GM23338 (cell line): ENCODE data around the gene CCDC174. TPM values are rescaled to one million over a fixed set of nuclear protein-coding genes. Genes with fewer than 3 reads are reported as not detected.

ENCODE experiments used
- ATAC-seq: fragments of 200-7000 bp; cut with Tn5 transposase; 3 replicates; pipeline ENCODE4 v1.9.1; 2020
- DNase-seq: peaks from one replicate; pipeline ENCODE4 v3.0.0-alpha.2; 2015; ENCODE audit warnings: low spot score
- H2AFZ ChIP-seq: fragments of 200-600 bp; sonication (generic); 2 replicates; pipeline ENCODE4 v1.8.0; 2016; ENCODE audit warnings: antibody characterized with exemption, mild to moderate bottlenecking, moderate library complexity
- H3F3A ChIP-seq: fragments of 200-600 bp; sonication (generic); replicated peaks from 2 replicates; pipeline ENCODE4 v1.8.0; 2017; ENCODE audit warnings: antibody characterized with exemption, mixed run types, low read depth
- H3K27ac ChIP-seq: fragments of 200-600 bp; sonication (generic); 2 replicates; pipeline ENCODE4 v1.6.1; 2016; ENCODE audit warnings: low read depth
- H3K27me3 ChIP-seq: fragments of 200-600 bp; sonication (generic); 2 replicates; pipeline ENCODE4 v1.8.0; 2016; ENCODE audit warnings: mild to moderate bottlenecking, mixed run types, moderate library complexity; ENCODE audit not compliant: insufficient read depth
- H3K36me3 ChIP-seq: fragments of 200-600 bp; sonication (generic); 2 replicates; pipeline ENCODE4 v1.8.0; 2016; ENCODE audit warnings: mild to moderate bottlenecking; ENCODE audit not compliant: insufficient read depth
- H3K4me1 ChIP-seq: fragments of 200-600 bp; sonication (generic); 2 replicates; pipeline ENCODE4 v1.8.0; 2016; ENCODE audit warnings: mild to moderate bottlenecking, moderate library complexity; ENCODE audit not compliant: insufficient read depth
- H3K4me2 ChIP-seq: fragments of 200-600 bp; sonication (generic); 2 replicates; pipeline ENCODE4 v1.7.1; 2017; ENCODE audit warnings: mixed run types
- H3K4me3 ChIP-seq: fragments of 200-600 bp; sonication (generic); 2 replicates; pipeline ENCODE4 v1.6.1; 2016; ENCODE audit warnings: mixed run types
- H3K79me2 ChIP-seq: fragments of 200-600 bp; sonication (generic); replicated peaks from 2 replicates; pipeline ENCODE4 v1.8.0; 2017; ENCODE audit warnings: mild to moderate bottlenecking; ENCODE audit not compliant: insufficient read depth
- H3K9me2 ChIP-seq: fragments of 200-600 bp; sonication (generic); 2 replicates; pipeline ENCODE4 v1.8.0; 2017; ENCODE audit not compliant: insufficient read depth
- H4K20me1 ChIP-seq: fragments of 200-600 bp; sonication (generic); replicated peaks from 2 replicates; pipeline ENCODE4 v1.8.0; 2017; ENCODE audit warnings: mild to moderate bottlenecking; ENCODE audit not compliant: insufficient read depth
- H3K27ac Mint-ChIP-seq: 2 replicates; pipeline ENCODE4 v1.8.0; 2020; ENCODE audit warnings: inconsistent platforms, mild to moderate bottlenecking, moderate library complexity, mixed read lengths
- H3K27me3 Mint-ChIP-seq: 3 replicates; pipeline ENCODE4 v1.8.0; 2022; ENCODE audit warnings: low read depth, mild to moderate bottlenecking, moderate library complexity, mixed read lengths, inconsistent platforms; ENCODE audit not compliant: insufficient read depth, poor library complexity
- H3K36me3 Mint-ChIP-seq: 3 replicates; pipeline ENCODE4 v1.8.0; 2021; ENCODE audit warnings: low read depth, mild to moderate bottlenecking, inconsistent platforms, moderate library complexity, mixed read lengths
- H3K4me1 Mint-ChIP-seq: 3 replicates; pipeline ENCODE4 v1.8.0; 2020; ENCODE audit warnings: mild to moderate bottlenecking, inconsistent platforms, mixed read lengths
- H3K4me3 Mint-ChIP-seq: 3 replicates; pipeline ENCODE4 v1.8.0; 2021; ENCODE audit warnings: moderate library complexity, mild to moderate bottlenecking, inconsistent platforms, mixed read lengths
- H3K9me3 Mint-ChIP-seq: 3 replicates; pipeline ENCODE4 v1.8.0; 2020; ENCODE audit warnings: moderate library complexity, mild to moderate bottlenecking, inconsistent platforms, mixed read lengths
- CREB1 ChIP-seq: fragments of 250-450 bp; sonication (Bioruptor Pico); IDR thresholded peaks from 2 replicates; pipeline ENCODE4 v1.5.0; 2020; ENCODE audit warnings: low read depth, mild to moderate bottlenecking, moderate library complexity
- EZH2 ChIP-seq: fragments of 200-600 bp; sonication (generic); IDR thresholded peaks from one replicate; pipeline ENCODE4 v1.8.0; 2017; ENCODE audit warnings: antibody characterized with exemption, mild to moderate bottlenecking, low read depth; ENCODE audit not compliant: unreplicated experiment
- JUNB ChIP-seq: IDR thresholded peaks from one replicate; pipeline ENCODE4 v1.6.1; 2016; ENCODE audit warnings: antibody characterized with exemption; ENCODE audit not compliant: unreplicated experiment
- NANOG ChIP-seq: IDR thresholded peaks from 2 replicates; pipeline ENCODE4 v1.6.1; 2016; ENCODE audit warnings: antibody characterized with exemption, borderline replicate concordance
- STAT1 ChIP-seq: IDR thresholded peaks from one replicate; pipeline ENCODE4 v1.6.1; 2016; ENCODE audit warnings: antibody characterized with exemption; ENCODE audit not compliant: unreplicated experiment
- ZNF114 ChIP-seq: fragments of 250-450 bp; sonication (Bioruptor Pico); IDR thresholded peaks from 2 replicates; pipeline ENCODE4 v1.5.0; 2020; ENCODE audit warnings: mild to moderate bottlenecking, moderate library complexity
- ZNF462 ChIP-seq: fragments of 250-450 bp; sonication (Bioruptor Pico); IDR thresholded peaks from 2 replicates; pipeline ENCODE4 v1.5.0; 2020; ENCODE audit warnings: mild to moderate bottlenecking, moderate library complexity
- polyA plus RNA-seq: library from polyadenylated mRNA; unstranded; fragments of >200 nt; fragmentation: Nextera tagmentation; extraction: Ambion mirVana; gene quantifications from 2 replicates; pipeline ENCODE4 v1.2.1, GENCODE V29; 2016
- total RNA-seq: library from RNA; depleted of rRNA; stranded (reverse); fragments of >200 nt; shearing (Covaris generic); gene quantifications from 2 replicates; pipeline ENCODE4 v1.2.3, GENCODE V29; 2014
- TF ChIP-seq, protein P1 (sequence below), 2 experiments: fragments of 200-600 bp in 1 of 2; sonication (generic) in 1 of 2; conservative IDR thresholded peaks; 2 replicates each; pipeline versions ENCODE4 v1.5.1 to v1.6.1; 2016 to 2017; ENCODE audit warnings: antibody characterized with exemption in 2 of 2, low read depth in 2 of 2, mild to moderate bottlenecking in 2 of 2, moderate library complexity in 1 of 2

Gene CCDC174
- total and polyA plus RNA-seq, 2 experiments from 2014 or later = 11.2 to 46.3 TPM

GRCh38 chr3:14701676-14702075 is 50.1 kb downstream of the CCDC174 start:
- no peaks in the 10 kb centered on the region for H4K20me1 ChIP-seq
- H3K4me3 ChIP-seq = no peak overlapping the region
- H3K36me3 ChIP-seq = no peaks in the 10 kb centered on the region
- Mint-ChIP-seq H3K36me3 (no peaks in the 10 kb centered on the region), H3K4me3 (no peak overlapping the region), H3K27me3 (peaks cover 2% of the 10 kb centered on the region), H3K9me3 (no peaks in the 10 kb centered on the region), H3K4me1 (no peaks in the 10 kb centered on the region), H3K27ac (no peak overlapping the region)
- H3K9me2 ChIP-seq = no peaks in the 10 kb centered on the region
- DNase-seq = no peak
- no peaks in the 10 kb centered on the region for H3K27me3 ChIP-seq
- no peaks in the 10 kb centered on the region for H3F3A ChIP-seq
- no peaks in the 10 kb centered on the region for H3K79me2 ChIP-seq
- H3K27ac ChIP-seq = no peak overlapping the region
- TF ChIP-seq ZNF114 (CRISPR knock-in tag) = no peak
- no peak for TF ChIP-seq ZNF462 (CRISPR knock-in tag)
- no peak for TF ChIP-seq EZH2
- no peak for TF ChIP-seq NANOG
- H3K4me2 ChIP-seq = no peak overlapping the region
- no peaks in the 10 kb centered on the region for H3K4me1 ChIP-seq
- no peak overlapping the region for H2AFZ ChIP-seq
- no peak for ATAC-seq

DNA sequence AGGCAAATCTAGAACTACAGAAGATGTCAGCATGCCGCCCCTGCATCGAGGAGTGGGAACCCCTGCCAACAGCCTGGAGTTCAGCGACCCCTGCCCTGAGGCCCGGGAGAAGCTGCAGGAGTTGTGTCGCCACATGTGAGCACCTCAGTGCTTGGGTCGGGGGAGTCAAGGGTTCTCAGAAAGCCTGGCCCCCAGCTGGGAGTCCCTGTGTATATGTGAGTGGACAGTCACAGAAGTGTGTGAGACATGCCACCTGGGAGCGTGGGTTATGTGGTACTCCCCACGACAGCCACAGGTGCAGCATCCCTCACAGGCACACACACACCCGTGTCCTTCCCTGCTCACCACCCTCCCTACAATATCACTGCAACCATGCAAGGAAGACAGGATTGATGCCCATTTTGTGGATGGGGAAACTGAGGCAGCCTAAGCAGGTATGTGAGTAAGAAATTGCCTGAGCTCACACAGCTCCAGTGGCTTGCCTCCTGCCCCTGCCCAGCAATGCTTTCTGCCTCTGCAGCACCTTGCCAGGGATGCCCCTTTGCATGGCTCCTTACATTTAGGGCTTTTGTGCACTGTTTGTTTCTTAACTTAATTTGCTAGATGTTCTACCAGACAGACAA is 51.7 kb downstream of the CCDC174 start:
- no peak overlapping the region for H3K4me3 Mint-ChIP-seq

More for the DNA sequence above, 51.7 kb downstream of the CCDC174 start:
- no peak for ATAC-seq
- no peaks in the 10 kb centered on the region for H3K4me1 Mint-ChIP-seq
- Histone ChIP-seq H2AFZ (no peak overlapping the region), H3K4me1 (no peaks in the 10 kb centered on the region), H3F3A (no peaks in the 10 kb centered on the region), H3K4me2 (no peak overlapping the region), H3K27ac (no peak overlapping the region), H3K27me3 (no peaks in the 10 kb centered on the region), H3K4me3 (no peak overlapping the region), H3K36me3 (no peaks in the 10 kb centered on the region), H3K9me2 (no peaks in the 10 kb centered on the region), H4K20me1 (no peaks in the 10 kb centered on the region), H3K79me2 (no peaks in the 10 kb centered on the region)
- TF ChIP-seq, protein P1, sequence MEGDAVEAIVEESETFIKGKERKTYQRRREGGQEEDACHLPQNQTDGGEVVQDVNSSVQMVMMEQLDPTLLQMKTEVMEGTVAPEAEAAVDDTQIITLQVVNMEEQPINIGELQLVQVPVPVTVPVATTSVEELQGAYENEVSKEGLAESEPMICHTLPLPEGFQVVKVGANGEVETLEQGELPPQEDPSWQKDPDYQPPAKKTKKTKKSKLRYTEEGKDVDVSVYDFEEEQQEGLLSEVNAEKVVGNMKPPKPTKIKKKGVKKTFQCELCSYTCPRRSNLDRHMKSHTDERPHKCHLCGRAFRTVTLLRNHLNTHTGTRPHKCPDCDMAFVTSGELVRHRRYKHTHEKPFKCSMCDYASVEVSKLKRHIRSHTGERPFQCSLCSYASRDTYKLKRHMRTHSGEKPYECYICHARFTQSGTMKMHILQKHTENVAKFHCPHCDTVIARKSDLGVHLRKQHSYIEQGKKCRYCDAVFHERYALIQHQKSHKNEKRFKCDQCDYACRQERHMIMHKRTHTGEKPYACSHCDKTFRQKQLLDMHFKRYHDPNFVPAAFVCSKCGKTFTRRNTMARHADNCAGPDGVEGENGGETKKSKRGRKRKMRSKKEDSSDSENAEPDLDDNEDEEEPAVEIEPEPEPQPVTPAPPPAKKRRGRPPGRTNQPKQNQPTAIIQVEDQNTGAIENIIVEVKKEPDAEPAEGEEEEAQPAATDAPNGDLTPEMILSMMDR (conservative IDR thresholded peaks at IDR 0.05; ENCODE audit: low read depth in 2 of 2) = no peak
- TF ChIP-seq JUNB (no peak), CREB1 (CRISPR knock-in tag) (no peak), STAT1 (no peak)
- no peaks in the 10 kb centered on the region for H3K36me3 Mint-ChIP-seq
- H3K27me3 Mint-ChIP-seq = peaks cover 2% of the 10 kb centered on the region
- no peak for DNase-seq
- H3K27ac Mint-ChIP-seq = no peak overlapping the region
- no peaks in the 10 kb centered on the region for H3K9me3 Mint-ChIP-seq
